RPMI7951 (cell line): ENCODE measurements around the gene DLG2. TPM values are rescaled to one million over a fixed set of nuclear protein-coding genes. Genes with fewer than 3 reads are reported as not detected.
"Not testable (repeated sequence)": the region's sequence is repeated elsewhere in the genome, so short reads cannot be mapped to it uniquely, and the experiment has no call there.

ENCODE experiments used
- DNase-seq: peaks from one replicate; pipeline ENCODE4 v3.0.0-alpha.2; 2012; ENCODE audit warnings: low read depth
- total RNA-seq: library from RNA; depleted of rRNA; stranded (reverse); fragments of >200 nt; shearing (Covaris generic); gene quantifications from 2 replicates; pipeline ENCODE4 v1.2.3, GENCODE V29; 2014

DLG2 gene
- total RNA-seq, 1 experiment from 2014 or later, result 0.36 TPM

GRCh38 chr11:85028329-85029101, 598.6 kb downstream of the DLG2 start:
- DNase-seq, result no peak

- no peak for DNase-seq
Observed at GRCh38 chr11:85027346-85027745, 599.8 kb downstream of the DLG2 start.

GRCh38 chr11:85021058-85021457, 606.1 kb downstream of the DLG2 start:
- no peak for DNase-seq

- DNase-seq, result no peak
Observed at GRCh38 chr11:84993386-84993785, 633.8 kb downstream of the DLG2 start.

- DNase-seq, result no peak
Observed at GRCh38 chr11:84990141-84990540, 637.0 kb downstream of the DLG2 start.

GRCh38 chr11:84987686-84988187, 639.4 kb downstream of the DLG2 start:
- not testable (repeated sequence) for DNase-seq

GRCh38 chr11:84981301-84981700, 645.8 kb downstream of the DLG2 start:
- DNase-seq, result no peak

- DNase-seq, result peak; percentile 1
Observed at GRCh38 chr11:84969103-84969502, 658.0 kb downstream of the DLG2 start.

- DNase-seq, result no peak
Observed at GRCh38 chr11:84965484-84965883, 661.7 kb downstream of the DLG2 start.

GRCh38 chr11:84963240-84963639, 663.9 kb downstream of the DLG2 start:
- no peak for DNase-seq

GRCh38 chr11:84962018-84962417, 665.1 kb downstream of the DLG2 start:
- DNase-seq, result no peak

GRCh38 chr11:84958295-84958694, 668.8 kb downstream of the DLG2 start:
- no peak for DNase-seq

- no peak for DNase-seq
Observed at GRCh38 chr11:84950569-84951270, 676.4 kb downstream of the DLG2 start.

GRCh38 chr11:84947970-84948580, 679.1 kb downstream of the DLG2 start:
- DNase-seq, result peak; percentile 2

- DNase-seq, result no peak
Observed at GRCh38 chr11:84947070-84947469, 680.1 kb downstream of the DLG2 start.

GRCh38 chr11:84930863-84931262, 696.3 kb downstream of the DLG2 start:
- no peak for DNase-seq

GRCh38 chr11:84929738-84930137, 697.4 kb downstream of the DLG2 start:
- DNase-seq, result no peak

- no peak for DNase-seq
Observed at GRCh38 chr11:84924154-84924692, 702.9 kb downstream of the DLG2 start.

- no peak for DNase-seq
Observed at GRCh38 chr11:84923489-84923888, 703.7 kb downstream of the DLG2 start.

GRCh38 chr11:84922836-84923235, 704.3 kb downstream of the DLG2 start:
- no peak for DNase-seq

- no peak for DNase-seq
Observed at GRCh38 chr11:84922212-84922805, 704.8 kb downstream of the DLG2 start.

GRCh38 chr11:84914511-84914910, 712.6 kb downstream of the DLG2 start:
- DNase-seq, result no peak
